ENCODE results near the gene TCFL5.

GRCh38 chr20:62795023-62795761 lies 66.4 kb downstream of the TCFL5 start:
- TF ChIP-seq CTCF (IDR thresholded peaks at IDR 0.05; ENCODE audit: borderline replicate concordance, extremely low read depth, low read length, poor library complexity, severe bottlenecking): no peak
- TF ChIP-seq EZH2 (IDR thresholded peaks at IDR 0.05; ENCODE audit: borderline replicate concordance, low read depth, low read length, severe bottlenecking): no peak

Data from DND-41 (cell line).